ENCODE results near the gene SHANK1.

DNA sequence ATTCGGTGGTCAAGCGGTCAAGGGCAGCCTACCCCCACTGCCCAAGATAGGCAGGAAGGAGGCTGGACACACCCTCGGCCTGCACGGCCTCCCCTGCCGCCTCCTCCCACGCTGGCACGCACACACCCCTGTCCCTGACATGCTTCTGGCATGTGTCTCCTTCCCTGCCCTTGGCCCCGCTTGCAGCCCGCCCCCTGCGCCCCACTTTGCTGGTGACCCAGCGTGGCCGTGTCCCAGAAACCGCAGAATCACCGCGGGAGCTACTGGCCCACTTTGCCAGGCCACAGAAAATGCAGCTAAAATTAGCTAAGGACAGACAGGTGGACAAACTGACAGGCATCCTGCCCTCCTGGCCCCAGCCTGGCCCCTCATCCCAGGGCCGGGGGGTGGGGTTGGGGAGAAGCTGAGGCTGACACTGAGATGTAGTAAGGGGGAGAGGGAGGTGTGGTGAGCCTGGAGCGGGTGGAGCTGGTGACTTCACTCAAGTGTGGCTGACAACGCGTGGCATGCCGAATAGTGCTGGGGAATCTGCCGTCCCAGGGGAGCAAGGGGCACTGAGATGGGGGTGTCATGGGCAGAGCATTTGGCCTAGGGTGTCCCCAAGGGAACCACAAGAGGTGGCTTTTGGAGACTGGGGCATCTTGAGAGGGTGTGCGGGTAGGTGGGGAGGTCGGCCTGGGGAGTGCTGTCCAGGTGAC is 2.4 kb downstream of the SHANK1 start:
- TF ChIP-seq, protein P1, sequence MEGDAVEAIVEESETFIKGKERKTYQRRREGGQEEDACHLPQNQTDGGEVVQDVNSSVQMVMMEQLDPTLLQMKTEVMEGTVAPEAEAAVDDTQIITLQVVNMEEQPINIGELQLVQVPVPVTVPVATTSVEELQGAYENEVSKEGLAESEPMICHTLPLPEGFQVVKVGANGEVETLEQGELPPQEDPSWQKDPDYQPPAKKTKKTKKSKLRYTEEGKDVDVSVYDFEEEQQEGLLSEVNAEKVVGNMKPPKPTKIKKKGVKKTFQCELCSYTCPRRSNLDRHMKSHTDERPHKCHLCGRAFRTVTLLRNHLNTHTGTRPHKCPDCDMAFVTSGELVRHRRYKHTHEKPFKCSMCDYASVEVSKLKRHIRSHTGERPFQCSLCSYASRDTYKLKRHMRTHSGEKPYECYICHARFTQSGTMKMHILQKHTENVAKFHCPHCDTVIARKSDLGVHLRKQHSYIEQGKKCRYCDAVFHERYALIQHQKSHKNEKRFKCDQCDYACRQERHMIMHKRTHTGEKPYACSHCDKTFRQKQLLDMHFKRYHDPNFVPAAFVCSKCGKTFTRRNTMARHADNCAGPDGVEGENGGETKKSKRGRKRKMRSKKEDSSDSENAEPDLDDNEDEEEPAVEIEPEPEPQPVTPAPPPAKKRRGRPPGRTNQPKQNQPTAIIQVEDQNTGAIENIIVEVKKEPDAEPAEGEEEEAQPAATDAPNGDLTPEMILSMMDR (IDR thresholded peaks at IDR 0.05), result no peak
- TF ChIP-seq POLR2A (IDR thresholded peaks at IDR 0.05), result no peak
